Liver (tissue), 3 donors: ENCODE results near the gene OCA2.

ENCODE experiments used
- EGR1 ChIP-seq, 2 donors: IDR thresholded peaks; 2 replicates each; pipeline ENCODE4 v1.6.1; 2016 to 2018; ENCODE audit warnings: antibody characterized with exemption in 2 of 2, low read depth in 2 of 2
- GABPA ChIP-seq, 2 donors: IDR thresholded peaks in 1 of 2; conservative IDR thresholded peaks in 1 of 2; 2 replicates each; pipeline ENCODE4 v1.6.1; 2016; ENCODE audit warnings: antibody characterized with exemption in 2 of 2, mild to moderate bottlenecking in 1 of 2, moderate library complexity in 1 of 2
- NR2F2 ChIP-seq: IDR thresholded peaks from 2 replicates; pipeline ENCODE4 v1.6.1; 2016; ENCODE audit warnings: antibody characterized with exemption
- RAD21 ChIP-seq, 2 donors: IDR thresholded peaks; 2 replicates each; pipeline ENCODE4 v1.6.1; 2016; ENCODE audit warnings: antibody characterized with exemption in 2 of 2, mild to moderate bottlenecking in 2 of 2
- TAF1 ChIP-seq: conservative IDR thresholded peaks from 2 replicates; pipeline ENCODE4 v1.6.1; 2016; ENCODE audit warnings: antibody characterized with exemption, mild to moderate bottlenecking
- TF ChIP-seq, protein P1 (sequence below): fragments of 150-350 bp; IDR thresholded peaks from 2 replicates; pipeline ENCODE4 v1.5.1; 2017; ENCODE audit warnings: improper control_type of control experiment, low read depth, low read length; ENCODE audit not compliant: missing input control
- TF ChIP-seq, protein P2 (sequence below): IDR thresholded peaks from 2 replicates; pipeline ENCODE4 v1.6.1; 2016; ENCODE audit warnings: antibody characterized with exemption, mild to moderate bottlenecking
- donor health status: healthy.
- donor health status: healthy.

- TF ChIP-seq TAF1 (no peak), RAD21 (IDR thresholded peaks at IDR 0.05) (no peak), GABPA (IDR thresholded peaks at IDR 0.05 in 1 of 2, conservative IDR thresholded peaks at IDR 0.05 in 1 of 2) (no peak), EGR1 (IDR thresholded peaks at IDR 0.05; ENCODE audit: low read depth in 2 of 2) (no peak), NR2F2 (no peak)
- TF ChIP-seq, protein P1, sequence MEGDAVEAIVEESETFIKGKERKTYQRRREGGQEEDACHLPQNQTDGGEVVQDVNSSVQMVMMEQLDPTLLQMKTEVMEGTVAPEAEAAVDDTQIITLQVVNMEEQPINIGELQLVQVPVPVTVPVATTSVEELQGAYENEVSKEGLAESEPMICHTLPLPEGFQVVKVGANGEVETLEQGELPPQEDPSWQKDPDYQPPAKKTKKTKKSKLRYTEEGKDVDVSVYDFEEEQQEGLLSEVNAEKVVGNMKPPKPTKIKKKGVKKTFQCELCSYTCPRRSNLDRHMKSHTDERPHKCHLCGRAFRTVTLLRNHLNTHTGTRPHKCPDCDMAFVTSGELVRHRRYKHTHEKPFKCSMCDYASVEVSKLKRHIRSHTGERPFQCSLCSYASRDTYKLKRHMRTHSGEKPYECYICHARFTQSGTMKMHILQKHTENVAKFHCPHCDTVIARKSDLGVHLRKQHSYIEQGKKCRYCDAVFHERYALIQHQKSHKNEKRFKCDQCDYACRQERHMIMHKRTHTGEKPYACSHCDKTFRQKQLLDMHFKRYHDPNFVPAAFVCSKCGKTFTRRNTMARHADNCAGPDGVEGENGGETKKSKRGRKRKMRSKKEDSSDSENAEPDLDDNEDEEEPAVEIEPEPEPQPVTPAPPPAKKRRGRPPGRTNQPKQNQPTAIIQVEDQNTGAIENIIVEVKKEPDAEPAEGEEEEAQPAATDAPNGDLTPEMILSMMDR: no peak
- TF ChIP-seq, protein P2, sequence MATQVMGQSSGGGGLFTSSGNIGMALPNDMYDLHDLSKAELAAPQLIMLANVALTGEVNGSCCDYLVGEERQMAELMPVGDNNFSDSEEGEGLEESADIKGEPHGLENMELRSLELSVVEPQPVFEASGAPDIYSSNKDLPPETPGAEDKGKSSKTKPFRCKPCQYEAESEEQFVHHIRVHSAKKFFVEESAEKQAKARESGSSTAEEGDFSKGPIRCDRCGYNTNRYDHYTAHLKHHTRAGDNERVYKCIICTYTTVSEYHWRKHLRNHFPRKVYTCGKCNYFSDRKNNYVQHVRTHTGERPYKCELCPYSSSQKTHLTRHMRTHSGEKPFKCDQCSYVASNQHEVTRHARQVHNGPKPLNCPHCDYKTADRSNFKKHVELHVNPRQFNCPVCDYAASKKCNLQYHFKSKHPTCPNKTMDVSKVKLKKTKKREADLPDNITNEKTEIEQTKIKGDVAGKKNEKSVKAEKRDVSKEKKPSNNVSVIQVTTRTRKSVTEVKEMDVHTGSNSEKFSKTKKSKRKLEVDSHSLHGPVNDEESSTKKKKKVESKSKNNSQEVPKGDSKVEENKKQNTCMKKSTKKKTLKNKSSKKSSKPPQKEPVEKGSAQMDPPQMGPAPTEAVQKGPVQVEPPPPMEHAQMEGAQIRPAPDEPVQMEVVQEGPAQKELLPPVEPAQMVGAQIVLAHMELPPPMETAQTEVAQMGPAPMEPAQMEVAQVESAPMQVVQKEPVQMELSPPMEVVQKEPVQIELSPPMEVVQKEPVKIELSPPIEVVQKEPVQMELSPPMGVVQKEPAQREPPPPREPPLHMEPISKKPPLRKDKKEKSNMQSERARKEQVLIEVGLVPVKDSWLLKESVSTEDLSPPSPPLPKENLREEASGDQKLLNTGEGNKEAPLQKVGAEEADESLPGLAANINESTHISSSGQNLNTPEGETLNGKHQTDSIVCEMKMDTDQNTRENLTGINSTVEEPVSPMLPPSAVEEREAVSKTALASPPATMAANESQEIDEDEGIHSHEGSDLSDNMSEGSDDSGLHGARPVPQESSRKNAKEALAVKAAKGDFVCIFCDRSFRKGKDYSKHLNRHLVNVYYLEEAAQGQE: no peak
Observed at GRCh38 chr15:27990521-27991515, 108.3 kb downstream of the OCA2 start.
